HG03521 (cell line): ENCODE measurements around the gene SPTSSB.

Experiments used
- ATAC-seq: cut with Tn5 transposase; IDR thresholded peaks from one replicate; pipeline ENCODE4 v1.9.1; 2021; ENCODE audit warnings: mild to moderate bottlenecking, moderate library complexity; ENCODE audit not compliant: unreplicated experiment

SPTSSB gene

GRCh38 chr3:161393310-161393709 is 22.0 kb upstream of the SPTSSB start:
- no peak for ATAC-seq

GRCh38 chr3:161392853-161393252 is 21.5 kb upstream of the SPTSSB start:
- no peak for ATAC-seq

DNA sequence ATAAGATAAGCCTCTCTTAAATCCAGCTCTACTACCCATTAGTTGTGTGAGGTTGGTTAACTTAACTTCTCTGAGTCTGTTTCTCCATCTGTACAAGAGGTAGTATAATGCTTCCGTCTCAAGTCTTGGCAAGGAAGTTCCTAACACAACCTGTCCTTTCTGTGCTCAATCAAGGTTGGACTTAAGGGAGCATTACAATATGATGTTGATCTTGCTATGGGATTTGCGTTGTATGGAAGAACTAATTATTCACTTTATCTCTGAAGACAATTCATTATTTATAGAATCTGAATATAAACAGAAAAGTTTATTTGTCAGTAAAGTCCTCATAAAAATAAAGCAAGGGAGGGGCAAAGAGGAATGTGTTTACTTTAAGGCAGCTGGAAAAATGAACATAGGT is 18.9 kb upstream of the SPTSSB start:
- ATAC-seq: no peak

GRCh38 chr3:161389445-161390035 is 18.2 kb upstream of the SPTSSB start:
- ATAC-seq: no peak

DNA sequence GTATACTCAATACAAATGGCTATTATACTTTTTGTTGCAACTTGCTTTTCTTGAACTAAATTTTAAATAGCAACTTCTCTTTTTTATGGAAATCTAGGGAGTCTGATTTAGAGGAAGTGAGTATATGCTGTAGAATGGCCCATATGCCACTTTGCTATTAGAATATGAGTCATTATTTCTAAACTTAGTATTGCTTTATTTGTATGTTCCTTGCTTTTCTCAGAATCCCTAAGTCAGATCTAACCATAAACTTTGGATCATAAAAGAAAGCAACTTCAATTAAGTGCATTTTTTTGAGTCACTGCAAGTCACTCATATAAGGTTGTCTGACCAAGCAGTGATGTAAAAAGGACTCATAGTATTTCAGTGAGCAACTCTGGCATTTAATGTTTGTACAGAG is 17.5 kb upstream of the SPTSSB start:
- no peak for ATAC-seq

- no peak for ATAC-seq
Observed at GRCh38 chr3:161386991-161387770, 15.9 kb upstream of the SPTSSB start.

DNA sequence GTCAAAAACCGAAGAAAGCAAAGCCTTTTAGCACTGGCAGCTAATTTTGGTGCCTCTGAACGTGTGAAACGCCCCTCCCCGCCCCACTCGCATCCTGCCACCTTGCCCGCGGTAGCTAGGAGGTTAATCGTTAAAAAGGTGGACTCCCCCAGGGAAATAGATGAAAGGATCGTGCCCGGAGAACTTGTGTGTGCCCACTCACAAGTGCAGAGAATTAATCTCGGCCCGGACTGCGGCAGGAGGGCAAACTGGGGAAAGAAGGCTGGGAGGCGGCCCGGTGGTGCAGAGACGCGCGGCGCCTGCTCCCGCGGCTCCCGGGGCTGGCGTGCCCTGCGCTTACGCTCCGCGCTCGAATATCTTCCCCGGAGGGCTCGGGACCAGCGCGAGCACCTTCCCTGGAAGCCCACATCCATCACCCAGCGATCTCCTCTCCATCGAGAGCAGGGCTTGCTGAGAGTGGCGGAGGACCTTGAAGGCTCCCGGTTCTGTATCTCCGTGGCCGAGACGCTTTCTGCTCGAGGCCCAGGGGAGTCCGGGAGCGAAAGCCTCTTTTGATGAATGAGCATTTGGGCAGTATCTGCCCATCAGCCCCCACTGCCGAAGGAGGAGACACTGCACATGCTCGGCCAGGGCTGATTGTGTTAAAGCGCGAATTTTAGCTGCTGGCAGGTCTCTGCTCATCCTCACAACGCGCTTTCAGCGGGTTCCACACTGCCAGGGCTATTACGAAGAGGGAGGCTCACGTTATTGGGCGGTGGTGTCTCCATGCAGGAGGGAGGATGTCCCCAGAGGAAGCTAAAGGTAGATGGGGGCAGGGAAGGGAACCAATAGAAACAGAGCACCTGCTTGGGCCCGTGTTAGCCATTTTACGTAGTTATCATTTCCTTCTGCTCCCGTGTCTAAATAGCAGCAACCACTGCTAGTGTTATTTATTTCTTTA is 1.3 kb upstream of the SPTSSB start:
- peak; percentile 43 for ATAC-seq

DNA sequence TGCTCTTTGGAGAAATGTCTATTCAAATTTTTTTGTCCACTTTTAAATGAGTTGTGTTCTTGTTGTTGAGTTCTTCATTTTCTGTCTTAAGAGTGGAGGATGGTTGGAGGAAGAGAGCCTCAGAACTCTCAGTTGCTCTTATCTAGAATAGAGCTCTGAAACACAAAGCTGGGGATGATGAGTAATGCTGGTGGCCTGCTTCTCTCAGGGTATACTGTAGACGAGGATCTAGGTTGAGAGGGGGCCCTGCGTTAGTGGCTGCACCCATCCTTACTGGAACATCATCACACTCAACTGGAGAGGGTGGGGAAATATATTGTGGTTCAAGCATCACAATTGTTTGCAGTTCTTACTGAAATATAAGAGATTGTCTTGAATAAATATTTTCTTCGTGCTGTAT is 1.8 kb downstream of the SPTSSB start:
- no peak for ATAC-seq

- ATAC-seq: no peak
Observed at GRCh38 chr3:161366094-161366493, 5.2 kb downstream of the SPTSSB start.

DNA sequence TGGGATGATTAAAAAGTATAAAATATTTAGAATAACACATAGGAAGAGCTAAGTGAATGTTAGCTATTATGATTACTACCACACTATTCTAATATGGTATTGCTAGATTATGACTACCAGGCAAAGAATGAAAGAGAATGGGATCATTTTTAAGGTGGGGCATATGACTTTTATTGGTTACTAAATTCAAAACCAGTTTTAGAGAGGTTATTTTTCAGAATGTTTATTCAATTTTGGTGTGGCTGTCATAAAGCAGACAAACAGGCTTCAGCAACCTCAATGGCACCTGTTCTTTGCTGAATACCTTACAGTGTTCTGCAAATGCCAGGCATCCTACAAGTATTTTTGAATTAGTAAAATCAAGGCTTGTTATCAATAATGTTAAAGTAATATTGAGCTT is 12.8 kb downstream of the SPTSSB start:
- ATAC-seq: no peak

DNA sequence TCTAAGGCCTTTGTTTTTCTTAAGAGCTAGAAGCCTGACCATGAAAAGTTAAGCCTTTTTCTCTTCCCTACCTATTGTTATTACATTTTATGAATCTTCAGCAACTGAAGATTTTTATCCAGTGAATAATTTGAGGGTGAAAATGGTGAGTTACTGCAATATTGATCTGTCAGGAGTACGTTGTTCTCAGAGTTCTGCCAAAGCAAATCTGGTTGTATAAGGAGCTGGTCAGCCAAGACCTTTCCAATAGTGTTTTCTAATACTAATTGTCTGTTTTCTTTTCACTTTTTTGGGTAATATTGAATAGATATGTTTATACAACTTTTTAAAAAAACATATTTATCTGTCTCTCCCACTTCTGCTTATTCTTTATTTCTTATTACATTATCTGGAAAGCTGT is 15.0 kb downstream of the SPTSSB start:
- ATAC-seq: no peak

GRCh38 chr3:161355508-161355907 is 15.8 kb downstream of the SPTSSB start:
- no peak for ATAC-seq

GRCh38 chr3:161354554-161354953 is 16.8 kb downstream of the SPTSSB start:
- ATAC-seq: no peak

GRCh38 chr3:161351330-161351729 is 20.0 kb downstream of the SPTSSB start:
- no peak for ATAC-seq

DNA sequence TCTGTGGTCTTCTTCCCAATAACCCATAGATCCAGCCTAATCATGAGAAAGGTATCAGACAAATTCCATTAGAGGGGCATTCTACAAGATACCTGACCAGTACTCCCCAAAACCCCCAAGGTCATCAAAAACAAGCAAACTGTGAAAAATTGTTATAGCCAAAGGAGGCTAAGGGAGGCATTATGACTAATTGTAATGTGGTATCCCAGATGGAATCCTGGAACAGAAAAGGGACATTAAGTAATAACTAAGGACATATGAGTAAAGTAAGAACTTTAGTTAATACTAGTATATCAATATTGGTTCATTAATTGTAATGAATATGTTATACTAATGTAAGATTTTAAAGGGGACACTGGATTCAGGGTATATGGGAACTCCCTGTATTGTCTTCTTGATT is 20.4 kb downstream of the SPTSSB start:
- ATAC-seq: no peak

DNA sequence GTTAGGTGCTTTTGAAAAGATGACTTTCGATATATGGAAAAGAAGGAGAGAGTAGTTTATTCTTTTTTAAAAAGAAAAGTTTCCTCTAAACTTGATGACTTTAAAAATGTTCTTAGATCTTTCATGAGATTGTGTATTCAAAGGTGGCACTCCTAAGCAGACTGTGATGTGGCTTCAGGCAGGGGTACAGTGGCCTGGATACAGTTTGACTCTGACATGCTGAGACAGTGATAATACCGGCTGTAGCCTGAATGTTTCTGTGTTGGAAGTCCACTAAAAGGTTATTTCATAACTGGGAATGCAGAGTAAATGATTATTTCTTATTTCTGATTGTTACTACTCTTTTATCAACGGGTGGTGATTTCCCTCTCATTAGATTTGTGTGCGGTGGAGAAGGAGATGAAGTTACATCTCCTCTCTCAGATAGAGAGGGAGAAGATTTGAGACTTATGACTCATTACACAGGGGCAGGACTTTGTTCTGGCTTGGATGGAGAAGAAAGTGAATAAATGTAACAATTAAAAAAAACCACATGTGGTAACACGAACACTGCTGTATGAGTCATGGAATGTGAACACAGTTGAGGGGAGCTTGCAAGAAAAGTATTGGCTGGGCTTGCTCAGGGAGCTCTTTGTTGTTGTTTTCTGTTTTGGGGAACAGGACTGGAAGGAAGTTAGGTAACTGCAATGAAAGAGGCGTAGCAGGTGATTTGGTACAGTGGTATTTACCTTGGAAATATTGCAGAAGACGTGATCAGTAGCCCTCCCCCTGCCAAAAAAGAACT is 21.6 kb downstream of the SPTSSB start:
- no peak for ATAC-seq

- no peak for ATAC-seq
Observed at GRCh38 chr3:161348796-161349400, 22.4 kb downstream of the SPTSSB start.

- ATAC-seq: no peak
Observed at GRCh38 chr3:161347726-161348125, 23.6 kb downstream of the SPTSSB start.

- no peak for ATAC-seq
Observed at GRCh38 chr3:161345023-161345422, 26.3 kb downstream of the SPTSSB start.

GRCh38 chr3:161343986-161344385 is 27.3 kb downstream of the SPTSSB start:
- ATAC-seq: no peak
